Dermis blood vessel endothelial cell (primary cell): ENCODE data around the gene ADGRL3. TPM values are rescaled to one million over a fixed set of nuclear protein-coding genes. Genes with fewer than 3 reads are reported as not detected.
"Not testable (repeated sequence)": the region's sequence is repeated elsewhere in the genome, so short reads cannot be mapped to it uniquely, and the experiment has no call there.

Experiments
- DNase-seq: peaks from one replicate; pipeline ENCODE4 v3.0.0; 2010
- total RNA-seq: library from RNA; depleted of rRNA; stranded (reverse); fragments of >200 nt; gene quantifications from 2 replicates; pipeline ENCODE4 v1.2.3, GENCODE V29; 2014

Gene ADGRL3
- total RNA-seq, 1 donor from 2014 or later: under 0.01 TPM

- DNase-seq: no peak
These were observed 462.2 kb downstream of the ADGRL3 start for GRCh38 chr4:61662362-61662761.

GRCh38 chr4:61663310-61663709 lies 463.2 kb downstream of the ADGRL3 start:
- no peak for DNase-seq

GRCh38 chr4:61665649-61666048 lies 465.5 kb downstream of the ADGRL3 start:
- DNase-seq: no peak

- no peak for DNase-seq
These were observed 466.1 kb downstream of the ADGRL3 start for GRCh38 chr4:61666244-61666643.

- DNase-seq: no peak
These were observed 471.5 kb downstream of the ADGRL3 start for GRCh38 chr4:61671599-61671998.

GRCh38 chr4:61675464-61675863 lies 475.3 kb downstream of the ADGRL3 start:
- DNase-seq: no peak

- no peak for DNase-seq
These were observed 478.2 kb downstream of the ADGRL3 start for GRCh38 chr4:61678297-61678696.

GRCh38 chr4:61693520-61693919 lies 493.4 kb downstream of the ADGRL3 start:
- DNase-seq: no peak

GRCh38 chr4:61714387-61714911 lies 514.3 kb downstream of the ADGRL3 start:
- DNase-seq: no peak

- DNase-seq: no peak
These were observed 516.3 kb downstream of the ADGRL3 start for GRCh38 chr4:61716426-61716825.

GRCh38 chr4:61723492-61723891 lies 523.4 kb downstream of the ADGRL3 start:
- no peak for DNase-seq

GRCh38 chr4:61727286-61727685 lies 527.2 kb downstream of the ADGRL3 start:
- no peak for DNase-seq

- no peak for DNase-seq
These were observed 534.3 kb downstream of the ADGRL3 start for GRCh38 chr4:61734409-61734808.

GRCh38 chr4:61739887-61740286 lies 539.8 kb downstream of the ADGRL3 start:
- DNase-seq: no peak

GRCh38 chr4:61740886-61741285 lies 540.8 kb downstream of the ADGRL3 start:
- DNase-seq: no peak

- DNase-seq: no peak
These were observed 541.4 kb downstream of the ADGRL3 start for GRCh38 chr4:61741327-61742096.

- DNase-seq: no peak
These were observed 550.7 kb downstream of the ADGRL3 start for GRCh38 chr4:61750810-61751209.

GRCh38 chr4:61752617-61753016 lies 552.5 kb downstream of the ADGRL3 start:
- no peak for DNase-seq

- no peak for DNase-seq
These were observed 553.6 kb downstream of the ADGRL3 start for GRCh38 chr4:61753739-61754138.

GRCh38 chr4:61756937-61757336 lies 556.8 kb downstream of the ADGRL3 start:
- DNase-seq: not testable (repeated sequence)

GRCh38 chr4:61757983-61758382 lies 557.9 kb downstream of the ADGRL3 start:
- DNase-seq: not testable (repeated sequence)

- not testable (repeated sequence) for DNase-seq
These were observed 558.5 kb downstream of the ADGRL3 start for GRCh38 chr4:61758596-61758995.

- DNase-seq: not testable (repeated sequence)
These were observed 559.1 kb downstream of the ADGRL3 start for GRCh38 chr4:61759245-61759644.

- not testable (repeated sequence) for DNase-seq
These were observed 559.8 kb downstream of the ADGRL3 start for GRCh38 chr4:61759885-61760284.

- DNase-seq: no peak
These were observed 560.7 kb downstream of the ADGRL3 start for GRCh38 chr4:61760820-61761219.
